Right lobe of liver (tissue), 4 donors: Measurements from ENCODE around the gene CDKN3.
"Not testable (repeated sequence)": the region's sequence is repeated elsewhere in the genome, so short reads cannot be mapped to it uniquely, and the experiment has no call there.

Experiments used
- CTCF ChIP-seq, 4 donors: fragments of 200-600 bp in 3 of 4; fragments of 450-650 bp in 1 of 4; IDR thresholded peaks; one replicate each; pipeline versions ENCODE4 v1.5.1 to v1.8.0; 2016 to 2022; ENCODE audit warnings: antibody characterized with exemption in 4 of 4, mild to moderate bottlenecking in 2 of 4
- POLR2A ChIP-seq: fragments of 450-650 bp; IDR thresholded peaks from one replicate; pipeline ENCODE4 v1.6.1; 2017; ENCODE audit warnings: antibody characterized with exemption, mild to moderate bottlenecking
- donor health status: DM: no; HTN: no; CAD: no.
- donor health status: DM: no; HTN: no; CAD: no.
- donor health status: DM: no; HTN: yes; CAD: no.

GRCh38 chr14:54456820-54457608 is 60.2 kb downstream of the CDKN3 start:
- not testable (repeated sequence) for TF ChIP-seq CTCF (IDR thresholded peaks at IDR 0.05); POLR2A
